Measurements from ENCODE around the gene RASA3.

Gene RASA3

GRCh38 chr13:114048443-114048842, 84.0 kb downstream of the RASA3 start:
- no peaks in the 10 kb centered on the region for H3K9me3 ChIP-seq (ENCODE audit: low read length)
- H3K4me1 ChIP-seq (ENCODE audit: insufficient read depth, low read length), result peaks cover 21% of the 10 kb centered on the region
- H3K4me3 ChIP-seq (ENCODE audit: low read length), result no peak overlapping the region
- peaks cover 14% of the 10 kb centered on the region for H3K36me3 ChIP-seq (ENCODE audit: insufficient read depth, low read length)
- no peak overlapping the region for H2AFZ ChIP-seq (ENCODE audit: low read depth, low read length)
- no peaks in the 10 kb centered on the region for H3K27me3 ChIP-seq (ENCODE audit: insufficient read depth, low read length)

DNA sequence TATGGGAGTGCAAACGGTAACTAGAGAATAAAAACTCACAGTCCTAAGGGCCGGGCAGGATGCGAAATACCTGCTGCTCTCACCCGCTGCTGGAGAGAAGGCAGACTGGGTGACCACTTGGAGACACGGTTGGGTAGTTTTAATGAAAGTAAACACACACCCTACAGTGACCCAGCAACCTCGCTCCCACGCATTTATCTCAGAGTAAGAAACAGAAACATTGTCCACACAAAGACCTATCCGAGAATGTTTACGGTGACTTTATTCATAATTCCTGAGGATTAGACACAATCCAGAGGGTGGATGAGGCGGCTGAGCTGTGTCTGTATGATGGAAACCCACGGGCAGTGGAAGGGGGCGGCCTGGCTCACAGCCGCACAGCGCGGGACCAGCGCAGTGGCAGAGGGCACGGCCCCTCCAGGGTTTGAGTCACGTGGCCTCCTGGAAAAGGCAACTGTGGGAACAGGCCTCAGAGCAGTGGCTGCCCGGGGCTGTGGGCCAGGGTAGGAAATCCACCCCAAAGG, 85.0 kb downstream of the RASA3 start:
- Histone ChIP-seq H3K27me3 (ENCODE audit: insufficient read depth, low read length) (no peaks in the 10 kb centered on the region), H2AFZ (ENCODE audit: low read depth, low read length) (no peak overlapping the region), H3K36me3 (ENCODE audit: insufficient read depth, low read length) (peaks cover 14% of the 10 kb centered on the region), H3K9me3 (ENCODE audit: low read length) (peaks cover 6% of the 10 kb centered on the region), H3K4me3 (ENCODE audit: low read length) (no peak overlapping the region), H3K4me1 (ENCODE audit: insufficient read depth, low read length) (peaks cover 16% of the 10 kb centered on the region)

GRCh38 chr13:114046431-114046975, 85.9 kb downstream of the RASA3 start:
- Histone ChIP-seq H3K9me3 (ENCODE audit: low read length) (peaks cover 8% of the 10 kb centered on the region), H2AFZ (ENCODE audit: low read depth, low read length) (no peak overlapping the region), H3K27me3 (ENCODE audit: insufficient read depth, low read length) (no peaks in the 10 kb centered on the region), H3K36me3 (ENCODE audit: insufficient read depth, low read length) (peaks cover 15% of the 10 kb centered on the region), H3K4me1 (ENCODE audit: insufficient read depth, low read length) (peaks cover 16% of the 10 kb centered on the region), H3K4me3 (ENCODE audit: low read length) (no peak overlapping the region)

GRCh38 chr13:114045113-114045735, 87.2 kb downstream of the RASA3 start:
- Histone ChIP-seq H3K36me3 (ENCODE audit: insufficient read depth, low read length) (peaks cover 8% of the 10 kb centered on the region), H3K4me1 (ENCODE audit: insufficient read depth, low read length) (peaks cover 16% of the 10 kb centered on the region)

DNA sequence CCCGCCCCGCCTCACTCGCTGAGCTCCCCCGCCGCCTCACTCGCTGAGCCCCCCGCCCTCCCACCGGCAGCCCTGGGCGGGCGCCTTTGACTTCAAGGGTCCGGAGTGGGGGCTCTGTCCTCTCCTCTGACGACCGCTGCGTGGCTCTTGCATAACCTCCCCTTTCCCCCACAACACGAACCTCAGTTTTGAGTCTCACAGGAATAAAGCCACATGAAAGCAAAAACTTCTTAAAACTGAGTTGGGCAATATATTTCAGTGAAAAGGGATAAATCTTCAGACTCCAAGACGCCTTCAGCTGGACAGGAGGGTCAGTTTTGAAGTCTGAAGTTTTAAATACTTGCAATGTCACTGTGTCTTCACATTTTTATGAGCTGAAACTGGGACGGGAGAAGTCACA, 87.9 kb downstream of the RASA3 start:
- Histone ChIP-seq H3K9me3 (ENCODE audit: low read length) (peaks cover 12% of the 10 kb centered on the region), H3K36me3 (ENCODE audit: insufficient read depth, low read length) (peaks cover 5% of the 10 kb centered on the region), H2AFZ (ENCODE audit: low read depth, low read length) (no peak overlapping the region), H3K4me1 (ENCODE audit: insufficient read depth, low read length) (peaks cover 16% of the 10 kb centered on the region), H3K27me3 (ENCODE audit: insufficient read depth, low read length) (no peaks in the 10 kb centered on the region), H3K4me3 (ENCODE audit: low read length) (no peak overlapping the region)

More at GRCh38 chr13:114045113-114045735, 87.2 kb downstream of the RASA3 start:
- H2AFZ ChIP-seq (ENCODE audit: low read depth, low read length), result no peak overlapping the region
- H3K4me3 ChIP-seq (ENCODE audit: low read length), result no peak overlapping the region
- peaks cover 12% of the 10 kb centered on the region for H3K9me3 ChIP-seq (ENCODE audit: low read length)
- no peaks in the 10 kb centered on the region for H3K27me3 ChIP-seq (ENCODE audit: insufficient read depth, low read length)

DNA sequence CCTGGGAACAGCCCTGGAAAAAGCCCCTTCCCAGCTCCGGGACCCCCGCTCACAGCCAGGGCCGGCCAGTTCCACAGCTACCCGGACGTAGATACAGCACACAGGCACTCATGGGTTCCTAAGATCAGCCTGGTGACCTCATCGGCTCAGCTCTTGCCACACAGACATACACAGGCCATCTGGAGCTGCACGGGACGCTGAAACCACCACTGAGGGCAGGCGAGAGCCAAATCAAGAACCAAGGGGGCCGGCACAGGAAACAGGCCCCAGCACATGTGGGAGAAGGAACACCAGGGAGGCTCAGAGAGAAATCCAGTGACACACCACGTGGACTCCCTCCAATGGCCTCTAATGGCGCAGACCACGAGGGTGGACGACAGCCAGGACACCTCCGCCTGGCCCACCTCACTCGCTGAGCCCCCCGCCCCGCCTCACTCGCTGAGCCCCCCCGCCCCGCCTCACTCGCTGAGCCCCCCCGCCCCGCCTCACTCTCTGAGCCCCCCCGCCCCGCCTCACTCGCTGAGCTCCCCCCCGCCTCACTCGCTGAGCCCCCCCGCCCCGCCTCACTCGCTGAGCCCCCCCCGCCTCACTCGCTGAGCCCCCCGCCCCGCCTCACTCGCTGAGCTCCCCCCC, 88.9 kb downstream of the RASA3 start:
- Histone ChIP-seq H2AFZ (ENCODE audit: low read depth, low read length) (no peak overlapping the region), H3K4me3 (ENCODE audit: low read length) (no peak overlapping the region), H3K27me3 (ENCODE audit: insufficient read depth, low read length) (no peaks in the 10 kb centered on the region), H3K9me3 (ENCODE audit: low read length) (peaks cover 15% of the 10 kb centered on the region), H3K36me3 (ENCODE audit: insufficient read depth, low read length) (peaks cover 5% of the 10 kb centered on the region), H3K4me1 (ENCODE audit: insufficient read depth, low read length) (peaks cover 16% of the 10 kb centered on the region)

DNA sequence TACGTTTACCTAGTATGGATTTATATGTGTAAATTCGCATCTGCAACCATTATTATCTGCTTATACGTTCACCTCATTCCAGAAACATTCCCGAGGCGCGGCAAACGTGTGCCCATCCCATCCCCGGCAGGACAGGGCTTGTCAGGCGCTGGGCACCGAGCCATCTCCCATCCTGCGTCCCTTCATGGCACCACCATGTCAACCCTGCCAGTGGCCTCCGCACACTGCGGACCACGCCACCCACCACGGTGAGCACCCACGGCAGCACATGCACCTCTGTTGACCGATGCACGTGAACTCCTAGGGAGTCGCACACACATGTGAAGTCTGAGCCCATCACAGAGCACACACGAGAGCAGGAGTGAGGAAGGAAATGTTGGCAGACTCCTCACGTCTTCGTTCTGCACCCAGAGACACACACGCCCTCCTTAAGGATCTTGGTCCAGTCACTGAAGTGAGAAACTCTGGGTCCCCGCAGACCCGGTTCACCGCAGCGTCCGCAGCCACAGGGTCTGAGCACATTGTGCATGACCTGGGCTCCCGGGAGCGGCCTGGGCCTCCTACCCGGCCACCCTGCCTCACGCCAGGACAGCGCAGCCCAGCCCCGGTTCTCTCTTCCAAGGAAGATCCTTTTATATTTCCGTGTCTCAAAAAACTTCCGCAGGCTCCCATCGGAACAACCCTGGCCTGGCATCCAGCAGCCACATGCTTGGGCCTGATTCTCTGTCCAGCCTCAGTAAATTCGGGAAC, 90.2 kb downstream of the RASA3 start:
- no peak overlapping the region for H2AFZ ChIP-seq (ENCODE audit: low read depth, low read length)
- no peak overlapping the region for H3K4me3 ChIP-seq (ENCODE audit: low read length)
- H3K27me3 ChIP-seq (ENCODE audit: insufficient read depth, low read length), result no peaks in the 10 kb centered on the region
- peaks cover 5% of the 10 kb centered on the region for H3K36me3 ChIP-seq (ENCODE audit: insufficient read depth, low read length)
- peaks cover 17% of the 10 kb centered on the region for H3K4me1 ChIP-seq (ENCODE audit: insufficient read depth, low read length)
- peaks cover 15% of the 10 kb centered on the region for H3K9me3 ChIP-seq (ENCODE audit: low read length)

- no peak overlapping the region for H3K4me3 ChIP-seq (ENCODE audit: low read length)
- H3K27me3 ChIP-seq (ENCODE audit: insufficient read depth, low read length), result no peaks in the 10 kb centered on the region
- peaks cover 15% of the 10 kb centered on the region for H3K9me3 ChIP-seq (ENCODE audit: low read length)
- H3K4me1 ChIP-seq (ENCODE audit: insufficient read depth, low read length), result peaks cover 22% of the 10 kb centered on the region
- no peak overlapping the region for H2AFZ ChIP-seq (ENCODE audit: low read depth, low read length)
- H3K36me3 ChIP-seq (ENCODE audit: insufficient read depth, low read length), result peaks cover 5% of the 10 kb centered on the region
These were observed 90.9 kb downstream of the RASA3 start for GRCh38 chr13:114041493-114041892.

GRCh38 chr13:114039471-114040141, 92.8 kb downstream of the RASA3 start:
- Histone ChIP-seq H2AFZ (ENCODE audit: low read depth, low read length) (no peak overlapping the region), H3K27me3 (ENCODE audit: insufficient read depth, low read length) (no peaks in the 10 kb centered on the region), H3K4me3 (ENCODE audit: low read length) (no peak overlapping the region), H3K36me3 (ENCODE audit: insufficient read depth, low read length) (peaks cover 5% of the 10 kb centered on the region), H3K4me1 (ENCODE audit: insufficient read depth, low read length) (peaks cover 27% of the 10 kb centered on the region), H3K9me3 (ENCODE audit: low read length) (peaks cover 15% of the 10 kb centered on the region)

DNA sequence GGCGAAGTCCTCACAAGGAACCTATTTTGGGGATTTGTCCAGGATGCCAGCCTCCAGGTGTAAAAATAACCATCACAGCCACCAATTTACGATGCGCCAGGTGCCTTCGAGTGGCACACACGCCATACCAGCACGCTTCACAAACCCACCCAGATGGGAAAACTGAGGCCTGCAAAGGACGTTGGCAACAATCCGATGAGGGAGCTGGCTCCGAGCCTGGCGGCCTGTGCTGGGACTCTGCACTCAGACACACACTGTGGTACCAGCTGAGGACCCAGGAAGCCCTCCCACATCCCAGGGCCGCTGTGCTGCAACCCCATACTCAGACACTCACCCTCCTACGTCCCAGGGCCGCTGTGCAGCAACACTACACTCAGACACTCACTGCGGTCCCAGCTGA, 93.5 kb downstream of the RASA3 start:
- H3K27me3 ChIP-seq (ENCODE audit: insufficient read depth, low read length), result no peaks in the 10 kb centered on the region
- peaks cover 15% of the 10 kb centered on the region for H3K9me3 ChIP-seq (ENCODE audit: low read length)
- peaks cover 5% of the 10 kb centered on the region for H3K36me3 ChIP-seq (ENCODE audit: insufficient read depth, low read length)
- H3K4me1 ChIP-seq (ENCODE audit: insufficient read depth, low read length), result peaks cover 31% of the 10 kb centered on the region
- no peak overlapping the region for H2AFZ ChIP-seq (ENCODE audit: low read depth, low read length)
- no peak overlapping the region for H3K4me3 ChIP-seq (ENCODE audit: low read length)

DNA sequence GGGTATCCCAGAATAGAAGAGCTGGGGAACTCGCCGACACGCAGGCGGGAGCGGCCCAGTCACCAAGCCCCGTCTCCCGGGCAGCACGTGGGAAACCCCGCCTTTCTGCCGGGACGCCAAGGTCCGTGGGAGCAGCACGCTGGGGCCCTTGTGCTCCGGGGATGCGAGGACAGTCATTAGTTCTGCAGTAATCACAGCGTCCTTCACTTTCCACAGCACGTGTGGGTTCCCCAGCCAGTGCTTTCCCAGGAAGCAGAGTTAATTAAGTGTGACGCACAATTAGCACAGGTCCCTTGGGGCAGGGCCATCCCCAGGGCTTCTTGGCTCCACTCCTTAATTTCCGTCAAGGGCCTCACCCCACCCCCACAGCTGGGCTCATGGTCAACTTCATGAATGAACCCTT, 94.2 kb downstream of the RASA3 start:
- Histone ChIP-seq H3K36me3 (ENCODE audit: insufficient read depth, low read length) (peaks cover 5% of the 10 kb centered on the region), H2AFZ (ENCODE audit: low read depth, low read length) (no peak overlapping the region), H3K9me3 (ENCODE audit: low read length) (peaks cover 15% of the 10 kb centered on the region), H3K27me3 (ENCODE audit: insufficient read depth, low read length) (no peaks in the 10 kb centered on the region), H3K4me3 (ENCODE audit: low read length) (no peak overlapping the region), H3K4me1 (ENCODE audit: insufficient read depth, low read length) (peaks cover 31% of the 10 kb centered on the region)

DNA sequence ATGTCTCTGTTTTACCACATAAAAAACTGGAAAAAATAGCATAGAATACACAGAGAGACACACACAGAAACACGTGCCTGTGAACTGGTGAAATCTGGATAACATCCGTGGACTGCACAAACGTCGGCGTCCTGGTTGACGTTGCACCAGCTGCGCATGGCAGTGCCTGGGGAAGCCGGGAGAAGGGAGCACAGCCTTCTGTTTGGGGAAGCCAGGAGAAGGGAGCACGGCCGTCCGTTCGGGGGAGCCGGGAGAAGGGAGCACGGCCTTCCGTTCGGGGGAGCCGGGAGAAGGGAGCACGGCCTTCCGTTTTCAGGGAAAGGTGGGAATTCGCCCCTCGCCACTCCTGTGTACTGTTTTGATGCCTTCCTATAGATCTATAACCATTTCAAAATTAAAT, 94.7 kb downstream of the RASA3 start:
- Histone ChIP-seq H3K36me3 (ENCODE audit: insufficient read depth, low read length) (peaks cover 5% of the 10 kb centered on the region), H2AFZ (ENCODE audit: low read depth, low read length) (no peak overlapping the region), H3K9me3 (ENCODE audit: low read length) (peaks cover 10% of the 10 kb centered on the region), H3K27me3 (ENCODE audit: insufficient read depth, low read length) (no peaks in the 10 kb centered on the region), H3K4me1 (ENCODE audit: insufficient read depth, low read length) (peaks cover 31% of the 10 kb centered on the region), H3K4me3 (ENCODE audit: low read length) (no peak overlapping the region)
